ENCODE results near the gene HERPUD1.
"Not testable (repeated sequence)": the region's sequence is repeated elsewhere in the genome, so short reads cannot be mapped to it uniquely, and the experiment has no call there.

Gene HERPUD1

DNA sequence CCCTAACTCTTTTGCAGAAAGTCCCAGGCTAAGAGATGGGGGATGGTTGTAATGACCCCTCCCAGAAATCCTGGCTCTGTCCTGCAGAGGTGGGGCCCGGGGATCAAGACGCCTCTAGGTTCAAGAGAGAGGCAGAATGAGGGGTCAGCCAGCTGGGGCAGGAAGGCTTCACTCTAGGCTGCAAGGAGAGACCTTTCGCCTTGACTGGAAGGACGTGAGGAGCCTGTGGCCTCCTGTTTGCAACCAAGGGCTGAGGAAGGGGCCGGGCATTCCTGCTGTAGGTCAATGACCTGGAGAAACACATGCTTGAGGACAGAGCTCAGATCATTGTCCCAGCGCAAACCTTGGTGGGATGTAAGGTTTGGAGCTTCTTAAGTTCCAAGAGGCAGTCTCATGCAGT is 21.1 kb downstream of the HERPUD1 start:
- DNase-seq (ENCODE audit: low read depth, low spot score) = no peak

DNA sequence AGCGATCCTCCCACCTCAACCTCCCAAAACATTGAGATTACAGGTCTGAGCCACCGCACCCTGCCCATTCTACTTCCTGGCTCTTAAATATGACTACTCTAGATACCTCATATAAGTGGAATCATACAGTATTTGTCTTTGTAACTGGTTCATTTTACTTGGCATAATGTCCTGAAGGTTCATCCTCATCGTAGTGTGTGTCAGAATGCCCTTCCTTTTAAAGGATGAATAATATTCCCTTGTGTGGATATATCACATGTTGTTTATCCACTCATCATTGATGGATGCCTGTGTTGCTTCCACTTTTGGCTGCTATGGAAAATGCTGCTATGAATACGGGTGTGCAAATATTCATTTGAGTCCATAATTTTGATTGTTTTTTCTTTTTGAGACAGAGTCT is 24.1 kb downstream of the HERPUD1 start:
- no peak for DNase-seq (ENCODE audit: low read depth, low spot score)

DNA sequence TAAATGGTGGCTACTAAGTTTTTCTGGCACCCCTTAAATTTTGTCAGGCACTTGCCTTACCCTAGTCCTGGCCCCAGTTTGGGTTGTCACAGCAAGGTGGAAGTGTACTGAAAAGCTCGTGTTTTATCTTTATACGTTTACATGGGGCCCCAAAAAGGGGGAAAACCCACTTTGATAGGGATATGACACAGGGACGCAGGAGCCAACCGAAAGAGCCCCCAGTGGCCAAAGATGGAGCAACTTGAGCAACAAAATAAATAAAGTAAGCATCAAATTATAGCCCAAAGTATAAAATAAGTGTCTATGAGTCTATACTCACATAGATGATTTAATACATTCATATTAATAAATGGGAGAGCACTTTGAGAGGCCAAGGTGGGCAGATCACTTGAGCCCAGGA is 24.8 kb downstream of the HERPUD1 start:
- DNase-seq (ENCODE audit: low read depth, low spot score) = no peak

DNA sequence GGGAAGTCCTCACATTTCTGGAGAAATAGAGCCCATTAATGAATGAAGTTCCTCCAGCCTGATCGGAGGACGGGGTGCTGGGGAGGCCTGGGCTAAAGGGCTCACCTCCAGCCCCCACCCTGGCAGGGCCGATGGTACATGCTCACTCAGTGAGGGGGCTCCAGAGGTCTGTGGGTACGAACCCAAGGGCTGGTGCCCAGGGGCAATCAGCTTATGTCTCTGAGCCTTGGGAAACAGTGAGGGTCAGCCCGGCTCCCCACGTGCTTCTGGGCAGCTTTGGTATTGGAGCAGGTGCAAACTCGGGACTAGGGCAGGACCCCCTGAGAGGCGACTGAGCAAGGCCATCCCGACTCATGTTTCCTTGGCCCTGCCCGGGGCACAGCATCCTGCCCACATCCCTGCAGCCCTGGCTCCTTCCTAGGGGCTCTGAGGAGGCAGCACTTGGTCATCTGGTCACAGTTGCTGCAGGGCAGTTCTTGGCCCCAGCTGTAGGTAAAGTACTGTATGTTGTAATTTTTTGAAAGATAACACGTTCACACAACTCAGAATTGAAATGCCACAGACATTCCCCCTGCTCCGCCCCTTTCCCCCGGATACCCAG is 28.8 kb downstream of the HERPUD1 start:
- DNase-seq (ENCODE audit: low read depth, low spot score) = no peak

DNA sequence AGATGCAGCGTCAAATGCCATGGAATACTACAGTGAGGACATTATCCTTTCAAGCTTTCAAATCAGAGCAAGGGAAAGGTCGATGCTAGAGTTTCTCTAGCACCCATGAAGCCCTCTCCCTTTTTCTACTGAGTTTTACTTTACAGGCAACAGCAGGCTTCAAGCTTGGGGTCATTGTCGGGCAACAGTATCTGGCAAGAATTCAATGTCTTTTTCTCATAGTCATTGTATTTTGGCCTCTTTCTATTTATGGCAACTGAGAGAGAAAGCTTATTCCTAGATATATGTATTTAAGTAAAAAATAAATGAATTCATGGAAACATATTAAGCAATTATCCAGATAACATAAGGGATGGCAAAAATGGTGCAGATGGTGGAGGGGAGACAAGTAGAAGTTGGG is 29.4 kb downstream of the HERPUD1 start:
- DNase-seq (ENCODE audit: low read depth, low spot score) = no peak

DNA sequence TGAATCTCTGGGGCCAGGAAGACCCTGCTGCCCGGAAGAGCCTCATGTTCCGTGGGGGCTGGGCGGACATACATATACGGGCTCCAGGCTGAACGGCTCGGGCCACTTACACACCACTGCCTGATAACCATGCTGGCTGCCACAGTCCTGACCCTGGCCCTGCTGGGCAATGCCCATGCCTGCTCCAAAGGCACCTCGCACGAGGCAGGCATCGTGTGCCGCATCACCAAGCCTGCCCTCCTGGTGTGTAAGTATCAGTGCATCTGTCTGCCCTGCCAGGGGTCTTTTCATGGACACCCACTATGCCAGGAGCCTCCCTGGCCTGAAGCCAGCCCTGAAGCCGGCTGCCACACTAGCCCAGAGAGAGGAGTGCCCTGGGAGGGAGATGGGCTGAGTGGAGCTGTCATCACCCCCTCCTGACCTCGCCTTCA is 29.9 kb downstream of the HERPUD1 start, which contains the start of gene CETP:
TSS of gene CETP (plus strand) at position 100 of the 431 bp plus-strand sequence. CDS start at position 130, 30 bp downstream.
- no peak for DNase-seq (ENCODE audit: low read depth, low spot score)

DNA sequence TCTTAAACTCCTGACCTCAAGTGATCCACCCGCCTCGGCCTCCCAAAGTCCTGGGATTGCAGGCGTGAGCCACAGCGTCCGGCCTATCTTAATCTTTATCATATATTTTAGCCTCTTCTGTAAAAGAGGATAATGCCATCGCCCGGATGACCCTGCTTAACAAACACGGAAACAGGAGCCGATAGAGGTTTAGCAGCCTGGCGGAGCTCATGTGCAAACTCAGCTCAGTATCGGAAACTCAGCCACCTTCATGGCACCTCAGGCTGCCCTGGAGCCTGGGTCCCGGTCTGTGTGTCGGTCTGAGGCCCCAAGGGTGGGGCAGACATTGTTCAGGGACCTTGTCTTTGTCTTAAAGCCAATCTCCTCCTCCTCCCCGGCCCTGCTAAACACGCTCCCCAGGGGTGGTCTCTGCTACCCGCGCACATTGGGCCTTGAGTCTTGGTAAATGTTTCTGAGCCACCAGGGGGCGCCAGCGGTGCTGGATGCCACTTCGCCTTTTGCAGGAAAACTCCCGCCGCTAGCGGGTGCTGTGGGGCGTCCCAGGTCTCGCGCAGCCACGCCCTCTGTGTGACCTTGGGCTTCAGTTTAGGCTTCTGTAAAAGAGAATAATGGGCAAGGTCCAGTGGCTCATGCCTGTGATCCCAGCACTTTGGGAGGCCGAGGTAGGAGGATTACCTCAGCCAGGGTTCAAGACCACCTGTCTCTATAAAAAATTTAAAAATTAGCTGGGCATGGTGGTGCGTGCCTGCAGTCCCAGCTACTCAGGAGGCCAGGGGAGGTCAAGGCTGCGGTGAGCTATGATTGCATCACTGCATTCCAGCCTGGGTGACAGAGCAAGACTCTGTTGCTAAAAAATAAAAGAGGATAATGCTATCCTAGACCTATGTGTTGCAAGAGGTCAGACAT is 32.6 kb downstream of the HERPUD1 start:
- peak; percentile 96 for DNase-seq (ENCODE audit: low read depth, low spot score)

DNA sequence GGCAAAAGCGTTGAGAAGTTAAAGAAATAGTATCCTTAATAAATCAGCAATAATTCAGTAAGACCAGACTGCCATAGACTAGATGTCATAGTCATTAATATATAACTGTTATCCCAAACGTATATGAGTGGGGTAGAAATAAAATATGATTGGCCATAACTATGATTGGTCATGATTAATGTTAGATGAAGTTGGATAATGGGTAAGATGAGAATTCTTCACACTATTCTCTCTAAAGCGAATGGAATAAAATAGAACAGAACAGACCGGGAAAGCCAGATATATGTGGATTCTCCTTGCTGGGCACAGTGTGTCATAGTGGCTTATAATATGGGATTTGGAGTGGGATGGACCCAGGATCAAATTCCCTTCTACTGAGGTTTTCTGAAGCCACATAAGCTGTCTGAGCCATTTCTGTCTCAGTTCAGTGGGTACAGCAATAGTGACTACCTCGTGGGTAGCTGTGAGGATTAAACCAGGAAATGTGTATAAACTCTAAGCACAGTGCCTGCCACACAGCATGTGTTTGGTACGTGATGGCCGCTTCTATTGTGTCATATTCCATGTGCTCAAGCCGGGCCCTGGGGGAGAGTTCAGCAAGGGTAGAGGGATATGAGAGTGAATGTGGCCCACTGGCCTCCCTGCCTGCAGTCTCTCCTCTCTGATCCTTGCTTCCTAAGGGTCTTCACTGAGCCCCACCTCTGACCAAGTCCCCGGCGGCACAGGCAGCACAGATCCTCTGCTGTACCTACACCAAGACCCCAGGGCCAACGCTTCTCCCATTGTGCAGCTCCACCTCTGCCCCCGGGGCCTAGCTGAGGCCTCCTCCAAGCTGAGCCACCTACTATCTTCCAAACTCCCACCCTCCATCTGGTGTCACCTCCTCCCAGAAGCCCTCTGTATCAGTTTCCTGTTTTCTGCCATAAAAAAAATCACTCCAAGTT is 33.5 kb downstream of the HERPUD1 start:
- DNase-seq (ENCODE audit: low read depth, low spot score) = peak; percentile 19

DNA sequence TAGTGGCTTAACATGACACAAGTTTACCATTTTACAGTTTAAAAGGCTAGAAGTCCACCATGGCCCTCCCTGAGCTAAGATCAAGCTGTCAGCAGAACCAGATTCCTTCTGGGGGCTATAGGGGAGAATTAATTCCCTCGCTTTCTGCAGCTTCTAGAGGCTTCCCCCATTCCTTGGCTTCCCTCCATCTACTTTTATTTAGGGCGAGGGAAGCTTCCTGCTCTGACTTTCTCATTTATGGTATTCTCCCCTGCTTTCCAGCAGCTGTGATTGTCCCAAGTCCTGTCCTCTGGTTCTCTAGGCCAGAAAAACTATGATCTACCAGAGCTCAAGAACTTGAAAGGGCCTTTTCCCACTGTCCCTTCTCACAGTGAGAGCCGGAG is 34.1 kb downstream of the HERPUD1 start:
- DNase-seq (ENCODE audit: low read depth, low spot score) = no peak

DNA sequence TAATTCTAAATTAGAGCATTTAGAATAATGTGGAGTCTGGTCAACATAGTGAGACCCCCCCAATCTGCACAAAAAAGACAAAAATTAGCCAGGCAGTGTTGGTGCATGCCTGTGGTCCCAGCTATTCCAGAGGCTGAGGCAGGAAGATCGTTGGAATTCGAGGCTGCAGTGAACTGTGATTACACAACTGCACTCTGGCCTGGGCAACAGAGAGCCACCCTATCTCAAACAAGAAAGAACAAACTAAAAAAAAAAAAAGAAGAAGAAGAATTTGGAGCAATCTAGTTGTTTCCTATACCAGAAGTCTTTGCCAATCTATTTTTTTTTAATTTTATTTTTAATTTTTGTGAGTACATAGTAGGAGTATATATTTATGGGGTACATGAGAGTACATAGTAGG is 35.8 kb downstream of the HERPUD1 start:
- no peak for DNase-seq (ENCODE audit: low read depth, low spot score)

DNA sequence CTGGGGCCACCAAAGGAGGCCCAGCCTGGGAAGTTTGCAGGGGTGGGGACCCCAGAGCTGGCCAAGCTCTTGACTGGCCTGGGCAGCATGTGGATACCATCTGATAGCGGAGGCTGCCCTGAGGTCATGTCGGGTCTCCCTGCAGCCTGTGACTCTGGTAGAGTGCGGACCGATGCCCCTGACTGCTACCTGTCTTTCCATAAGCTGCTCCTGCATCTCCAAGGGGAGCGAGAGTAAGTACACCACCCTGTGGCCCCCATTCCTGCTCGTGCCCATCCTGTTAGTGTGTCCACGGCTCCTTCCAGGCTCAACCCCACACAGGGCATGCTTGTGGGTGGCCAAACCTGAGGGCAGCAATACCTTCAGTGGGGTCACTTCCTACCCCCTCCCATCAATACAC is 37.8 kb downstream of the HERPUD1 start:
- no peak for DNase-seq (ENCODE audit: low read depth, low spot score)

DNA sequence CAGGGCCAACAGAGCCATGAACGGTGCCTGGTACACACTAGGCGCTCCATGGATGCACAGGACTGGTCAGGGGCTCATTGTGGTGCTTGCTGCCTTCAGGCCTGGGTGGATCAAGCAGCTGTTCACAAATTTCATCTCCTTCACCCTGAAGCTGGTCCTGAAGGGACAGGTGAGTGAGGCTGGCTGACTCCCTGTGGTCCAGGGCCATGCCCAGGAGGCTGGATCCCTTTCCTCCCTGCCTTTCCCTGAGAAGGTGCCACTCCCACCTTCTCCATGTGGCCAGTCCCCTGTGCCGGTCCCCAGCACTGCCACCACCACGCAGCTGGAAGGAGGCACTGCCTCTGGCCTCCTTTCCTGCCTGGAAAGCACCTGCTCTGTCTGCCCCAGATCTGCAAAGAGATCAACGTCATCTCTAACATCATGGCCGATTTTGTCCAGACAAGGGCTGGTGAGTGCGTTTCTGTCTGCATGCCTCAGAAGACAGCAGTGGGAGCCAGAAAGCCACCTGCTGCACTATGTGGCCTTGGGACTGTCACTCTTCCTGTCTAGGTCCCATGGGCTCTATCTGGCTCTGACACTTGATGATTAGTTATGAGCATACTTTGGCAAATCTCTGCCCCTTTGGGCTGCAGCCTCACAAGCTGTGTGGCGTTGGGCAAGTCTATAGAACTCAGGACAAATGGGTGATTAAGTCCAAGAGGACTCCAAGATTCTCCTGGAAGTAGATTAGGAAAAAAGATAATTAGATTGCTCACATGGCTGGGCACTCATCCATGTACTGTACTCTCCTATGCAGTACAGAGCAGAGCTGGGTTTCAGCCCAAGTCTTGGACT is 39.2 kb downstream of the HERPUD1 start:
- no peak for DNase-seq (ENCODE audit: low read depth, low spot score)

DNA sequence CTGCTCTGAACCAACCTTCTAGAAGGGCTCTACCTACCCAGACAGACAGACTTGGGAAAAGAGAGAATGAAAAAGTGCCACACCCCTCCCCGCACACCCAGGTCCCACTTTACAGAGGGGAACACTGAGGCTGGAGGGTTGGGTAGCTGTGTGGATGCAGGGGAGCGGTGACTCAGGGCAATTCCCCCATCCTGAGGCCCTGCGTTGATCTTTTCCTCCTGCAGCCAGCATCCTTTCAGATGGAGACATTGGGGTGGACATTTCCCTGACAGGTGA is 39.8 kb downstream of the HERPUD1 start:
- DNase-seq (ENCODE audit: low read depth, low spot score) = no peak

DNA sequence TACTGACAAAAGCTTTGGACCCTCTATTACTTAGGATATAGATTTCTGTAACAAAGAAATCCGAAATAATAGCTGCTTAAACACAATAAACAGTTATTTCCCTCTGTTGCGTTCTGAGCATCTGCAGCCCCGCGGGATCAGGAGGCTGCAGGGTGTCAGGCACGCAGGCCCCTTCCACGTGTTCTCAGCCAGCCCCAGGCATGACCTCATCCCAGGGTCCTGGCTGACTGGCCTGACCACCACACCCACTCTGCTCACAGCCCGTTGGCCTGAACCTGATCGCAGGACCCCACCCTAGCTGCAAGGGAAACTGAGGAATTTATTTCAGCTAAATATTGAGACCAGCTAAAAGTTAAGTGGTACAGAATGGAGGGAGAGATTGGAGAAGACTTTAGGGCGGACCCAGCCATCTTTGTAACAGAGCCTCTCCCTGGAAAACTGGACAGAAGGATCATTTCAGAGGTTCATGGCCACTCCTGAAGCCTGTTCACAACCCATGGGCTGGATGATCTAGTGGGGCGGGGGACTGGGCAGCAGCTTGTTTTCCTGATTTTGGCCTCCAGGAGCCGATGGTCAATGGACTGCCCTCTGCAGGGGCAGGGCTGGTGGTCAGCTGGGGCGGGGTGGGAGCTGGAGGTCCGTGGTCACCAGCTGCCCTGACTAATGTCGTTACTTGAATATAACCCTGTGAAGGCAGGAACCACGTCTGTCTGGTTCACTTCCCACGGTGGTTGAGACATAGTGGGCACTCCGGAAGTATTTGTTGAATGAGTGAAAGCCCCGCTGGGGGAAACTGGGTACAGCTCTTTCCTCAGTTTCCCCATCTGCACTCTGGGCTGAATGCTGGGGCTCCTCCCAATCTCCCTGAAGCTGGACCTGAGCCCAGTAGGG is 40.7 kb downstream of the HERPUD1 start:
- DNase-seq (ENCODE audit: low read depth, low spot score) = peak; percentile 22

DNA sequence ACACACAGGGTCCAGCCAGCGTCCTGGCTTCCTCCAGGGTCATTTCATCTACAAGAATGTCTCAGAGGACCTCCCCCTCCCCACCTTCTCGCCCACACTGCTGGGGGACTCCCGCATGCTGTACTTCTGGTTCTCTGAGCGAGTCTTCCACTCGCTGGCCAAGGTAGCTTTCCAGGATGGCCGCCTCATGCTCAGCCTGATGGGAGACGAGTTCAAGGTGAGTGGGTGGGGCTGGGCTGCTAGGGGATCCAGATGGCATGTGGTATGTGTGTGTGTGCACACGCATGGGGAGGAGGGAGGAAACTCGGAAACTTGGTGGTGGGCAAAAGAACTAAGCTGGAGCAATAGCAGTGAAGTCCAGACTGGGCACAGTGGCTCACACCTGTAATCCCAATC is 41.4 kb downstream of the HERPUD1 start:
- DNase-seq (ENCODE audit: low read depth, low spot score) = no peak

DNA sequence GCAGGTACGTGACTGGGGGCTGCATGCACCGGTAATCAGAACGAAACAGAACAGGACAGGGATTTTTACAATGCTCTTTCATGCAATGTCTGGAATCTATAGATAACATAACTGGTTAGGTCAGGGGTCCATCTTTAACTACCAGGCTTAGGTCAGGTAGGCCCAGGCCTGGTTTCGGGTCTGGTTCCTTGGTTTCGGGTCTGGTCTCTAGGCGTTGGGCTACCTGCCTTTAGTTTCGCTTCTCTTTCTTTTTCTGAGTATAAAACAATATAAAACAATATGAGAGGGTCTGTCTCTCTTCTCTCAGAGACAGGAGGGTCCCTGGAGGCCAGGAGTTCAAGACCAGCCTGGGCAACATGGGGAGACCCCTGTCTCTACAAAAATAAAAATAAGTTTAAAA is 42.0 kb downstream of the HERPUD1 start:
- not testable (repeated sequence) for DNase-seq (ENCODE audit: low read depth, low spot score)

DNA sequence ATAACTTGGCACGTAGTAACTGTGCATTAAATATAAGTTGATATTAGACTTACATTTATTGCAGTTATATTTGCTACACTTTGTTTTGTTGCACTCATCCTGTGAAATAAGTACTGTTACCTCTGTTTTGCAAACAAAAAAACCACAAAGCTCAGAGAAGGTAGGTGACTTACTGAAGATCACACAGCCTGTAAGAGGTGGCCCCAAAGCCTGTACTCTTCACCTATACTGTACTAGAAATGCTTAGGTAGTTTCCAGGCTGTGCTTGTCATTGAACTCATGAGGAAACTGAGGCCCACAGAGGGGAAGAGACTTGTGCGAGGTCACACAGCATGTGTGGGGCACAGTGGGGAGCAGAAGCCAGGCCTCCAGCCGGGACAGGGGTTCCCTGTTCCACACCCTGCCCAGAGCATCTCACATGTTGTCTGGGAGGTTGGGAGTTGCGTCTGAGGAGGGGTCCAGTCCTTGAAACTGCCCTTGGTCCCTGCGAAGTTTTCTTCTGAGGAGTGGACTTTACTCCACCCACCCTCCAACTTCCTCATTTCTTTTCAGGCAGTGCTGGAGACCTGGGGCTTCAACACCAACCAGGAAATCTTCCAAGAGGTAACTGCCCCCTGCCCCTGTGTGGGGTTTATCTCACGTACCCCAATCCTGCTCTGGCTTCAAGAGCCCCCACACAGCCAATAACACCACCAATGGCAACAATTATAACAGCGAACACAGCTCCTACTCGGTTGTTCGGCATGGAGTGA is 42.8 kb downstream of the HERPUD1 start:
- no peak for DNase-seq (ENCODE audit: low read depth, low spot score)

DNA sequence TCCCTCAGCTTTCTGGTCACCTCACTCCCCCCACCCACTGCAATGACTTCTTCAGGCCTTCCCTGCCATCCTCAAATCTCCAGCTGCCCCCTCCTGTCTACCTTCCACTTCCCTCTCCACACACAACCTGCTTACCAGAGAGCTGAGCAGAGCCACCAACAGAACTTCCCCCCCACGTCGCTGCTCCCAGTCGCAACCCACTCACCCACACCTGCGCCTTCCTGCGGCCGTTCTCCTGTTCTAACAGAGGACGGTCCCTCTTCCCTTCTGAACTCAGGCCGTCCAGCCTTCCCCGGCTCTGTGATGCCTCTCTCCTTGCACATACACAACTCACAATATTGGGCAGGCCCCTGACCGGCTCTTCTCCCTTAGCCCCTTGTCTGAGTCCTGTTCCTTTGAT is 43.8 kb downstream of the HERPUD1 start:
- DNase-seq (ENCODE audit: low read depth, low spot score) = no peak

DNA sequence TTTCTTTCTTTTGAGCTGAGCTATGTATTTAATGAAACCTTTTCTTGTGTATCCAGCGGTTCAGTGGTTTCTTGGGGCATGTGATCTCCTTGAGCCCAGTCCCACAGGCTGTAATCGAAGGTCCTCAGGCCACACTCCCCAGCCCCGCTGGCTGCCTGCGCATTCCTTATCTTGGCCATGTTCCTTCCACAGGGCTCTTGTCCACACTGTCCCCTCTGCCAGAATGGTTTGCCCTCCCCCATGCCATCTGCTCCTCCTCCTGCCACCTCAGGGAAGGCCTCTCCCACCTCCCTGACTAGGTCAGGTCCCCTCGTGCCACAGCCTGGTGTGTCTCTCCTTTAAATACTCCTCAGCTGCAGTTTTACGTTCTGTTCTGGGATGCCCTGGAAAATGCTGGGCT is 45.3 kb downstream of the HERPUD1 start:
- no peak for DNase-seq (ENCODE audit: low read depth, low spot score)
